ENCODE data around the gene TTLL11. TPM values are rescaled to one million over a fixed set of nuclear protein-coding genes. Genes with fewer than 3 reads are reported as not detected.

Gene TTLL11
- polyA plus RNA-seq, 1 donor (not counting 4 experiments of a cell fraction or from before 2014, with no cell fraction given): 8.0 TPM

GRCh38 chr9:121841771-121842611 is 251.1 kb downstream of the TTLL11 start:
- TF ChIP-seq EZH2 (IDR thresholded peaks at IDR 0.05; ENCODE audit: low read length) (no peak), CTCF (optimal IDR thresholded peaks at IDR 0.05 in 1 of 3, IDR thresholded peaks at IDR 0.05 in 1 of 3, conservative IDR thresholded peaks at IDR 0.05 in 1 of 3; ENCODE audit: extremely low read depth in 1 of 3, insufficient read depth in 2 of 3, low read length in 3 of 3) (no peak)
- Histone ChIP-seq H3K4me3 (ENCODE audit: control insufficient read depth in 2 of 3, extremely low read depth in 1 of 3, insufficient read depth in 2 of 3, low read depth in 1 of 3, low read length in 3 of 3) (no peak overlapping the region), H2AFZ (ENCODE audit: control insufficient read depth, low read length) (no peak overlapping the region), H3K4me2 (ENCODE audit: control insufficient read depth, extremely low read depth, insufficient read depth, low read depth, low read length) (no peak overlapping the region), H3K27ac (ENCODE audit: control insufficient read depth, insufficient read depth, low read length) (no peak overlapping the region), H3K9me3 (ENCODE audit: control insufficient read depth, low read depth, low read length) (no peaks in the 10 kb centered on the region), H3K4me1 (ENCODE audit: control insufficient read depth, extremely low read depth, insufficient read depth, low read length) (no peaks in the 10 kb centered on the region), H3K79me2 (ENCODE audit: control insufficient read depth, insufficient read depth, low read length) (no peaks in the 10 kb centered on the region), H3K9me1 (ENCODE audit: control insufficient read depth, extremely low read depth, insufficient read depth, low read length) (no peaks in the 10 kb centered on the region), H3K36me3 (ENCODE audit: control insufficient read depth in 2 of 2, extremely low read depth in 1 of 2, insufficient read depth in 2 of 2, low read length in 2 of 2) (peaks cover 2 to 10% of the 10 kb centered on the region in 2 experiments), H3K9ac (ENCODE audit: control insufficient read depth, extremely low read depth, insufficient read depth, low read length) (no peak overlapping the region), H4K20me1 (ENCODE audit: control insufficient read depth, extremely low read depth, insufficient read depth, low read length) (no peaks in the 10 kb centered on the region), H3K27me3 (ENCODE audit: control insufficient read depth, extremely low read depth, insufficient read depth, low read length) (no peaks in the 10 kb centered on the region)
- dilution Hi-C loops (cut with MboI; ENCODE audit: extremely low pct_ligation_motif_present, low sequenced_read_pairs): no loop called here
- DNase-seq (ENCODE audit: low read depth, low spot score): no peak
- FAIRE-seq: no peak

GRCh38 chr9:121840838-121841760 is 252.0 kb downstream of the TTLL11 start:
- Histone ChIP-seq H2AFZ (ENCODE audit: control insufficient read depth, low read length) (no peak overlapping the region), H3K79me2 (ENCODE audit: control insufficient read depth, insufficient read depth, low read length) (no peaks in the 10 kb centered on the region), H3K27ac (ENCODE audit: control insufficient read depth, insufficient read depth, low read length) (no peak overlapping the region), H3K27me3 (ENCODE audit: control insufficient read depth, extremely low read depth, insufficient read depth, low read length) (no peaks in the 10 kb centered on the region), H3K4me1 (ENCODE audit: control insufficient read depth, extremely low read depth, insufficient read depth, low read length) (no peaks in the 10 kb centered on the region), H3K36me3 (ENCODE audit: control insufficient read depth in 2 of 2, extremely low read depth in 1 of 2, insufficient read depth in 2 of 2, low read length in 2 of 2) (peaks cover 2 to 10% of the 10 kb centered on the region in 2 experiments), H3K9me1 (ENCODE audit: control insufficient read depth, extremely low read depth, insufficient read depth, low read length) (no peaks in the 10 kb centered on the region), H3K4me3 (ENCODE audit: control insufficient read depth in 2 of 3, extremely low read depth in 1 of 3, insufficient read depth in 2 of 3, low read depth in 1 of 3, low read length in 3 of 3) (no peak overlapping the region), H3K4me2 (ENCODE audit: control insufficient read depth, extremely low read depth, insufficient read depth, low read depth, low read length) (no peak overlapping the region), H3K9ac (ENCODE audit: control insufficient read depth, extremely low read depth, insufficient read depth, low read length) (no peak overlapping the region), H4K20me1 (ENCODE audit: control insufficient read depth, extremely low read depth, insufficient read depth, low read length) (no peaks in the 10 kb centered on the region), H3K9me3 (ENCODE audit: control insufficient read depth, low read depth, low read length) (no peaks in the 10 kb centered on the region)
- no peak for FAIRE-seq
- no peak for DNase-seq (ENCODE audit: low read depth, low spot score)
- dilution Hi-C loops (cut with MboI; ENCODE audit: extremely low pct_ligation_motif_present, low sequenced_read_pairs): no loop called here
- no peak for TF ChIP-seq EZH2 (IDR thresholded peaks at IDR 0.05; ENCODE audit: low read length)
- TF ChIP-seq CTCF (optimal IDR thresholded peaks at IDR 0.05 in 1 of 3, IDR thresholded peaks at IDR 0.05 in 1 of 3, conservative IDR thresholded peaks at IDR 0.05 in 1 of 3; ENCODE audit: extremely low read depth in 1 of 3, insufficient read depth in 2 of 3, low read length in 3 of 3): no peak

All from keratinocyte (primary cell).